HepG2 (cell line): ENCODE measurements around the gene RPL19. TPM values are rescaled to one million over a fixed set of nuclear protein-coding genes. Genes with fewer than 3 reads are reported as not detected.

Source experiments
- BHLHE40 ChIP-seq: IDR thresholded peaks from 2 replicates; pipeline ENCODE4 v1.6.1; 2011; ENCODE audit warnings: low read length, improper control_type of control experiment
- CBX5 ChIP-seq: sonication (generic); formaldehyde crosslinking; IDR thresholded peaks from 2 replicates; pipeline ENCODE4 v1.4.0; 2020; ENCODE audit warnings: missing genetic modification reagents, borderline replicate concordance
- CSRNP2 ChIP-seq: sonication (generic); formaldehyde crosslinking; conservative IDR thresholded peaks from 2 replicates; pipeline ENCODE4 v1.8.0; 2022; ENCODE audit warnings: low read depth, missing genetic modification reagents
- DDIT3 ChIP-seq: sonication (generic); formaldehyde crosslinking; IDR thresholded peaks from 2 replicates; pipeline ENCODE4 v1.4.0; 2020; ENCODE audit warnings: mild to moderate bottlenecking, missing genetic modification reagents
- HDAC2 ChIP-seq: sonication (generic); formaldehyde crosslinking; IDR thresholded peaks from 2 replicates; pipeline ENCODE4 v1.4.0; 2020; ENCODE audit warnings: missing genetic modification reagents
- HMGXB4 ChIP-seq, 2 experiments: sonication (generic) in 1 of 2; formaldehyde crosslinking in 1 of 2; IDR thresholded peaks; 2 replicates each; pipeline versions ENCODE4 v1.4.0 to v1.6.1; 2018 to 2020; ENCODE audit warnings: missing genetic modification reagents in 2 of 2, borderline replicate concordance in 1 of 2, low read depth in 1 of 2, mild to moderate bottlenecking in 1 of 2, missing biosample characterization in 1 of 2
- JUN ChIP-seq: sonication (generic); formaldehyde crosslinking; IDR thresholded peaks from 2 replicates; pipeline ENCODE4 v1.4.0; 2020; ENCODE audit warnings: mild to moderate bottlenecking, missing genetic modification reagents
- PAF1 ChIP-seq: IDR thresholded peaks from 2 replicates; pipeline ENCODE4 v1.6.1; 2016; ENCODE audit warnings: missing genetic modification reagents, missing compliant biosample characterization
- POLR2A ChIP-seq, 2 experiments: IDR thresholded peaks; 2 replicates each; pipeline ENCODE4 v1.6.1; 2011; ENCODE audit warnings: low read depth in 2 of 2, low read length in 2 of 2, mild to moderate bottlenecking in 1 of 2, moderate library complexity in 1 of 2; ENCODE audit not compliant: insufficient read depth in 1 of 2
- RORA ChIP-seq: sonication (generic); formaldehyde crosslinking; IDR thresholded peaks from 2 replicates; pipeline ENCODE4 v1.5.0; 2020; ENCODE audit warnings: mild to moderate bottlenecking, missing genetic modification reagents, moderate library complexity
- TEAD2 ChIP-seq: sonication (generic); formaldehyde crosslinking; IDR thresholded peaks from 2 replicates; pipeline ENCODE4 v1.9.0; 2021; ENCODE audit warnings: missing genetic modification reagents
- TIGD3 ChIP-seq: sonication (generic); formaldehyde crosslinking; IDR thresholded peaks from 2 replicates; pipeline ENCODE4 v1.5.1; 2020; ENCODE audit warnings: mild to moderate bottlenecking, missing genetic modification reagents, borderline replicate concordance
- TOPORS ChIP-seq: sonication (generic); formaldehyde crosslinking; IDR thresholded peaks from 2 replicates; pipeline ENCODE4 v1.8.0; 2023; ENCODE audit warnings: mild to moderate bottlenecking, missing genetic modification reagents
- ZFP41 ChIP-seq: sonication (generic); formaldehyde crosslinking; IDR thresholded peaks from 2 replicates; pipeline ENCODE4 v1.4.0; 2020; ENCODE audit warnings: mild to moderate bottlenecking, missing genetic modification reagents, borderline replicate concordance
- ZNF180 ChIP-seq: sonication (generic); formaldehyde crosslinking; IDR thresholded peaks from 2 replicates; pipeline ENCODE4 v1.4.0; 2020; ENCODE audit warnings: low read depth, missing genetic modification reagents, borderline replicate concordance
- ZNF281 ChIP-seq: sonication (generic); formaldehyde crosslinking; IDR thresholded peaks from 2 replicates; pipeline ENCODE4 v1.4.0; 2020; ENCODE audit warnings: missing genetic modification reagents, borderline replicate concordance
- ZNF770 ChIP-seq: sonication (generic); formaldehyde crosslinking; IDR thresholded peaks from 2 replicates; pipeline ENCODE4 v1.5.0; 2020; ENCODE audit warnings: mild to moderate bottlenecking, missing genetic modification reagents
- ZNF781 ChIP-seq: sonication (generic); formaldehyde crosslinking; IDR thresholded peaks from 2 replicates; pipeline ENCODE4 v1.5.1; 2020; ENCODE audit warnings: borderline replicate concordance, mild to moderate bottlenecking, missing genetic modification reagents; ENCODE audit errors: not compliant biosample characterization
- polyA plus RNA-seq, 8 experiments: library from polyadenylated mRNA; depleted of rRNA in 3 of 8; stranded (reverse) in 7 of 8; unstranded in 1 of 8; fragments of >200 nt; fragmentation: Illumina TruSeq in 4 of 8; extraction: Trizol in 4 of 8; gene quantifications; 2 replicates each; pipeline versions ENCODE4 v1.2.1 to v1.2.3, GENCODE V29; 2011 to 2016; ENCODE audit warnings: low read depth in 4 of 8, missing spikeins in 1 of 8, mixed read lengths in 1 of 8; ENCODE audit not compliant: insufficient read depth in 1 of 8
- total RNA-seq, 5 experiments: library from RNA; depleted of rRNA; stranded (reverse); fragments of >200 nt; fragmentation: Illumina TruSeq; extraction: Trizol; gene quantifications; 2 replicates each; pipeline ENCODE4 v1.2.3, GENCODE V29; 2016; ENCODE audit warnings: low read depth in 1 of 5

The RPL19 gene
- total and polyA plus RNA-seq, 2 of the 13 experiments (the other 11 are each of a cell fraction or from before 2014, with no cell fraction given): 2,522 to 2,768 TPM

- TF ChIP-seq TIGD3 (CRISPR knock-in tag): no peak
- no peak for TF ChIP-seq JUN (CRISPR knock-in tag)
- TF ChIP-seq ZNF781 (CRISPR knock-in tag): peak; percentile 73
- TF ChIP-seq HMGXB4 (CRISPR knock-in tag; IDR thresholded peaks at IDR 0.05; ENCODE audit: borderline replicate concordance in 1 of 2, low read depth in 1 of 2): peak; percentile 82 to 90
- peak; percentile 98 for TF ChIP-seq BHLHE40
- peak; percentile 66; the same call in 1 of the 2 replicates for TF ChIP-seq TEAD2 (CRISPR knock-in tag)
- TF ChIP-seq CSRNP2 (CRISPR knock-in tag): no peak
- TF ChIP-seq RORA (CRISPR knock-in tag): peak; percentile 60; the same call in 1 of the 2 replicates
- TF ChIP-seq PAF1 (CRISPR knock-in tag): no peak
- peak; percentile 64; the same call in 1 of the 2 replicates for TF ChIP-seq CBX5 (CRISPR knock-in tag)
- peak; percentile 43 for TF ChIP-seq HDAC2 (CRISPR knock-in tag)
- TF ChIP-seq ZFP41 (CRISPR knock-in tag): no peak; the same call in 1 of the 2 replicates
- TF ChIP-seq ZNF281 (CRISPR knock-in tag): no peak
- no peak for TF ChIP-seq DDIT3 (CRISPR knock-in tag)
- peak; percentile 97 for TF ChIP-seq POLR2A (IDR thresholded peaks at IDR 0.05; ENCODE audit: insufficient read depth in 1 of 2, low read depth in 2 of 2, low read length in 2 of 2)
- no peak for TF ChIP-seq ZNF770 (CRISPR knock-in tag)
- peak; percentile 52; the same call in 1 of the 2 replicates for TF ChIP-seq TOPORS
- TF ChIP-seq ZNF180 (CRISPR knock-in tag): peak; percentile 14; the same call in 1 of the 2 replicates
These were observed at the start of gene RPL19 (continued) for GRCh38 chr17:39200070-39200879.
